GM10847 (cell line): ENCODE results near the gene RELT.

Experiments
- POLR2A ChIP-seq: IDR thresholded peaks from 2 replicates; pipeline ENCODE4 v1.6.1; 2011; ENCODE audit not compliant: insufficient read length; ENCODE audit errors: extremely low read depth

RELT gene

GRCh38 chr11:73380331-73380730, 4.1 kb downstream of the RELT start:
- TF ChIP-seq POLR2A: no peak

GRCh38 chr11:73380897-73381410, 4.8 kb downstream of the RELT start:
- TF ChIP-seq POLR2A: no peak

- no peak for TF ChIP-seq POLR2A
Observed at GRCh38 chr11:73381589-73381988, 5.4 kb downstream of the RELT start.

GRCh38 chr11:73382183-73382582, 6.0 kb downstream of the RELT start:
- TF ChIP-seq POLR2A: no peak

- no peak for TF ChIP-seq POLR2A
Observed at GRCh38 chr11:73382747-73383146, 6.5 kb downstream of the RELT start.

GRCh38 chr11:73383249-73384124, 7.3 kb downstream of the RELT start:
- no peak for TF ChIP-seq POLR2A

- no peak for TF ChIP-seq POLR2A
Observed at GRCh38 chr11:73384125-73384441, 7.9 kb downstream of the RELT start.

GRCh38 chr11:73384531-73384871, 8.3 kb downstream of the RELT start:
- no peak for TF ChIP-seq POLR2A

- no peak for TF ChIP-seq POLR2A
Observed at GRCh38 chr11:73384872-73385689, 8.9 kb downstream of the RELT start.

GRCh38 chr11:73386016-73386415, 9.8 kb downstream of the RELT start:
- no peak for TF ChIP-seq POLR2A

GRCh38 chr11:73386546-73386945, 10.3 kb downstream of the RELT start:
- no peak for TF ChIP-seq POLR2A

- no peak for TF ChIP-seq POLR2A
Observed at GRCh38 chr11:73387594-73388264, 11.5 kb downstream of the RELT start.

GRCh38 chr11:73388265-73389133, 12.3 kb downstream of the RELT start:
- no peak for TF ChIP-seq POLR2A

GRCh38 chr11:73389134-73389525, 12.9 kb downstream of the RELT start:
- TF ChIP-seq POLR2A: no peak

GRCh38 chr11:73389916-73390315, 13.7 kb downstream of the RELT start:
- no peak for TF ChIP-seq POLR2A
